ENCODE data around the gene USP43.

DNA sequence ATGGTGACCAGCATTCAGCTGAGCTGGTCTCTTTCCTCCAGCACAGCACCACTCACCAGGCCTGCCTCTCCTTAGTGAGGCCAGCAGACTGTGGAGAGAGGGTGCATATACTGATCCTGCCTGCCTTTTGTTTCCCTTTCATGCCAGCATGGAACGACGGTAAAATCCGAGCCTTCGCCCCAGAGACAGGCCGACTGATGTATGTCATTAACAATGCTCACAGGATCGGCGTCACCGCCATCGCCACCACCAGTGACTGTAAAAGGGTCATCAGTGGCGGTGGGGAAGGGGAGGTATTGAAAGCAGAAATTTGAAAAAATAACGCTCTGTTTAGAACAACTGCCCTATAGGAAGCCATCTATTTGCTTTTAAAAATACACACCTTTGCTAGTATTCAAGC is 12.6 kb upstream of the USP43 start:
- TF ChIP-seq POLR2A (IDR thresholded peaks at IDR 0.05) (no peak), POLR2AphosphoS5 (IDR thresholded peaks at IDR 0.05) (no peak)
- TF ChIP-seq, protein P1, sequence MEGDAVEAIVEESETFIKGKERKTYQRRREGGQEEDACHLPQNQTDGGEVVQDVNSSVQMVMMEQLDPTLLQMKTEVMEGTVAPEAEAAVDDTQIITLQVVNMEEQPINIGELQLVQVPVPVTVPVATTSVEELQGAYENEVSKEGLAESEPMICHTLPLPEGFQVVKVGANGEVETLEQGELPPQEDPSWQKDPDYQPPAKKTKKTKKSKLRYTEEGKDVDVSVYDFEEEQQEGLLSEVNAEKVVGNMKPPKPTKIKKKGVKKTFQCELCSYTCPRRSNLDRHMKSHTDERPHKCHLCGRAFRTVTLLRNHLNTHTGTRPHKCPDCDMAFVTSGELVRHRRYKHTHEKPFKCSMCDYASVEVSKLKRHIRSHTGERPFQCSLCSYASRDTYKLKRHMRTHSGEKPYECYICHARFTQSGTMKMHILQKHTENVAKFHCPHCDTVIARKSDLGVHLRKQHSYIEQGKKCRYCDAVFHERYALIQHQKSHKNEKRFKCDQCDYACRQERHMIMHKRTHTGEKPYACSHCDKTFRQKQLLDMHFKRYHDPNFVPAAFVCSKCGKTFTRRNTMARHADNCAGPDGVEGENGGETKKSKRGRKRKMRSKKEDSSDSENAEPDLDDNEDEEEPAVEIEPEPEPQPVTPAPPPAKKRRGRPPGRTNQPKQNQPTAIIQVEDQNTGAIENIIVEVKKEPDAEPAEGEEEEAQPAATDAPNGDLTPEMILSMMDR (IDR thresholded peaks at IDR 0.05): no peak
